IMR-90 (cell line): Measurements from ENCODE around the gene TTLL4. TPM values are rescaled to one million over a fixed set of nuclear protein-coding genes. Genes with fewer than 3 reads are reported as not detected.
A peak's percentile ranks its signal among the peaks of the same experiment; 100 is the strongest.

Source experiments
- ATAC-seq: fragments of 200-7000 bp; cut with Tn5 transposase; 2 replicates; pipeline ENCODE4 v1.9.1; 2020; ENCODE audit warnings: low read depth, mild to moderate bottlenecking, moderate library complexity
- BruUV-seq: library from RNA; stranded (reverse); fragments of 400-500 nt; replicated peaks from 2 replicates; lab custom pipeline; 2021; lab: Mats Ljungman, UMichigan
- CTCF ChIA-PET: fragments of 300-600 bp; formaldehyde crosslinking; extraction: SDS; loops from one replicate; lab custom pipeline; 2021; ENCODE audit warnings: antibody characterized with exemption; lab: Yijun Ruan, JAX
- POLR2A ChIA-PET: fragments of 300-600 bp; sonication (Branson Sonifier 250); formaldehyde crosslinking; loops from one replicate; lab custom pipeline; 2022; ENCODE audit warnings: antibody characterized with exemption; ENCODE audit not compliant: unreplicated experiment; lab: Charles Lee
- DNase-seq: peaks from one replicate; pipeline ENCODE4 v3.0.0; 2013
- H2AFZ ChIP-seq: replicated peaks from 2 replicates; pipeline ENCODE3; 2013; ENCODE audit warnings: low read length, mild to moderate bottlenecking; ENCODE audit not compliant: poor library complexity
- H2AK5ac ChIP-seq: 2 replicates; pipeline ENCODE4 v1.6.1; 2013; ENCODE audit warnings: low read depth, low read length, inconsistent platforms
- H2AK9ac ChIP-seq: replicated peaks from 2 replicates; pipeline ENCODE3; 2013; ENCODE audit warnings: mild to moderate bottlenecking, low read depth, low read length, moderate library complexity; ENCODE audit not compliant: poor library complexity
- H2BK120ac ChIP-seq: 2 replicates; pipeline ENCODE4 v1.6.1; 2013; ENCODE audit warnings: low read depth, low read length, inconsistent platforms
- H2BK15ac ChIP-seq: 3 replicates; pipeline ENCODE4 v1.6.1; 2013; ENCODE audit warnings: low read depth, low read length, inconsistent platforms
- H2BK20ac ChIP-seq: 2 replicates; pipeline ENCODE4 v1.6.1; 2013; ENCODE audit warnings: low read depth, mild to moderate bottlenecking, inconsistent platforms, low read length, moderate library complexity
- H2BK5ac ChIP-seq: 2 replicates; pipeline ENCODE4 v1.6.1; 2013; ENCODE audit warnings: mild to moderate bottlenecking, low read depth, low read length, inconsistent platforms; ENCODE audit not compliant: poor library complexity, severe bottlenecking
- H3K14ac ChIP-seq: replicated peaks from 2 replicates; pipeline ENCODE4 v1.6.1; 2013; ENCODE audit warnings: low read depth, low read length, inconsistent platforms
- H3K18ac ChIP-seq: 2 replicates; pipeline ENCODE4 v1.6.1; 2013; ENCODE audit warnings: low read depth, low read length, control low read depth
- H3K23ac ChIP-seq: 2 replicates; pipeline ENCODE4 v1.6.1; 2013; ENCODE audit warnings: low read depth, low read length, inconsistent platforms
- H3K27ac ChIP-seq: 2 replicates; pipeline ENCODE4 v1.5.1; 2013; ENCODE audit warnings: mild to moderate bottlenecking, control low read depth, low read length; ENCODE audit not compliant: insufficient read depth
- H3K27me3 ChIP-seq: 2 replicates; pipeline ENCODE4 v1.6.1; 2013; ENCODE audit warnings: low read length; ENCODE audit not compliant: control insufficient read depth, insufficient read depth
- H3K36me3 ChIP-seq: 2 replicates; pipeline ENCODE4 v1.6.1; 2013; ENCODE audit warnings: low read length, mixed read lengths; ENCODE audit not compliant: control insufficient read depth, insufficient read depth
- H3K4ac ChIP-seq: 2 replicates; pipeline ENCODE4 v1.6.1; 2013; ENCODE audit warnings: low read depth, low read length, inconsistent platforms
- H3K4me1 ChIP-seq: 2 replicates; pipeline ENCODE4 v1.6.1; 2013; ENCODE audit warnings: low read length, mixed read lengths; ENCODE audit not compliant: control insufficient read depth, insufficient read depth
- H3K4me2 ChIP-seq: 2 replicates; pipeline ENCODE4 v1.6.1; 2013; ENCODE audit warnings: low read depth, mild to moderate bottlenecking, control low read depth, low read length, moderate library complexity
- H3K4me3 ChIP-seq: 2 replicates; pipeline ENCODE4 v1.5.1; 2013; ENCODE audit warnings: low read depth, mild to moderate bottlenecking, control low read depth, low read length, moderate library complexity; ENCODE audit not compliant: insufficient read depth
- H3K56ac ChIP-seq: 2 replicates; pipeline ENCODE4 v1.6.1; 2013; ENCODE audit warnings: low read length, inconsistent platforms; ENCODE audit not compliant: insufficient read depth; ENCODE audit errors: extremely low read depth
- H3K79me1 ChIP-seq, 2 experiments: 2 replicates each; pipeline ENCODE4 v1.6.1; 2013; ENCODE audit warnings: low read length in 2 of 2, inconsistent platforms in 1 of 2, low read depth in 1 of 2
- H3K9ac ChIP-seq: 2 replicates; pipeline ENCODE4 v1.6.1; 2013; ENCODE audit warnings: low read depth, low read length, control low read depth
- H3K9me1 ChIP-seq: 2 replicates; pipeline ENCODE4 v1.6.1; 2013; ENCODE audit warnings: low read length, inconsistent platforms; ENCODE audit not compliant: insufficient read depth
- H3K9me3 ChIP-seq: 2 replicates; pipeline ENCODE4 v1.6.1; 2013; ENCODE audit warnings: low read length; ENCODE audit not compliant: control insufficient read depth, insufficient read depth
- H4K20me1 ChIP-seq: 2 replicates; pipeline ENCODE4 v1.6.1; 2013; ENCODE audit warnings: low read length, inconsistent platforms; ENCODE audit not compliant: insufficient read depth
- H4K5ac ChIP-seq: 2 replicates; pipeline ENCODE4 v1.6.1; 2013; ENCODE audit warnings: mild to moderate bottlenecking, low read depth, low read length, control low read depth
- H4K8ac ChIP-seq, 2 experiments: 2 replicates each; pipeline ENCODE4 v1.6.1; 2013; ENCODE audit warnings: low read depth in 2 of 2, low read length in 2 of 2, control low read depth in 1 of 2, inconsistent platforms in 1 of 2
- H4K91ac ChIP-seq: 2 replicates; pipeline ENCODE4 v1.6.1; 2013; ENCODE audit warnings: low read depth, low read length, inconsistent platforms; ENCODE audit not compliant: insufficient read depth
- CEBPB ChIP-seq: IDR thresholded peaks from 2 replicates; pipeline ENCODE4 v1.6.1; 2012; ENCODE audit warnings: low read depth, low read length, improper control_type of control experiment
- POLR2A ChIP-seq: IDR thresholded peaks from 2 replicates; pipeline ENCODE4 v1.6.1; 2012; ENCODE audit warnings: mild to moderate bottlenecking, low read depth, low read length
- WGBS, 2 experiments: methylation state at CpG; one replicate each; pipeline versions ENCODE4 v1.1.5 to v1.1.7; 2013; ENCODE audit warnings: missing lambda C conversion rate in 2 of 2; ENCODE audit not compliant: insufficient read length in 1 of 2; ENCODE audit errors: extremely low coverage in 2 of 2; 5-methylcytosine and 5-hydroxymethylcytosine counted together
- dilution Hi-C: fragments of 300-500 bp; cut with HindIII; formaldehyde crosslinking; loops from one replicate; pipeline ENCODE4 v1.14.3; 2018; ENCODE audit warnings: low sequenced_read_pairs; ENCODE audit not compliant: unreplicated experiment
- in situ Hi-C: fragments of 300-500 bp; cut with MboI; formaldehyde crosslinking; loops from 3 replicates; pipeline ENCODE4 v1.14.3; 2019; ENCODE audit warnings: low sequenced_read_pairs, inconsistent platforms, mixed read lengths
- intact Hi-C: fragments of 100-400 bp; cut with micrococcal nuclease; formaldehyde crosslinking; loops from 2 replicates; pipeline ENCODE4 v1.10.0; 2022
- polyA plus RNA-seq, 3 experiments: library from polyadenylated mRNA; depleted of rRNA; stranded (reverse); fragments of >200 nt; gene quantifications; 2 replicates each; pipeline ENCODE4 v1.2.3, GENCODE V29; 2012; ENCODE audit warnings: low replicate concordance in 1 of 3
- total RNA-seq: library from RNA; depleted of rRNA; stranded (reverse); fragments of >200 nt; gene quantifications from 2 replicates; pipeline ENCODE4 v1.2.3, GENCODE V29; 2012

TTLL4 gene
- total and polyA plus RNA-seq, 2 of the 4 experiments (the other 2 are of a cell fraction) = 9.0 to 22.9 TPM

- no peak overlapping the region for H4K8ac ChIP-seq
- no peak overlapping the region for H2AK5ac ChIP-seq
- no peak overlapping the region for H3K56ac ChIP-seq
- H3K4me1 ChIP-seq = no peaks in the 10 kb centered on the region
- H3K9me1 ChIP-seq = no peaks in the 10 kb centered on the region
- peaks cover 2% of the 10 kb centered on the region for H3K27me3 ChIP-seq
- H3K23ac ChIP-seq = no peak overlapping the region
- no peak overlapping the region for H3K4me3 ChIP-seq
- H4K20me1 ChIP-seq = no peaks in the 10 kb centered on the region
- H2BK20ac ChIP-seq = no peak overlapping the region
- ATAC-seq (no peak), DNase-seq (no peak)
- no peaks in the 10 kb centered on the region for H3K9me3 ChIP-seq
- no peak overlapping the region for H4K5ac ChIP-seq
- dilution Hi-C loops (no loop called here), intact Hi-C loops (no loop called here), in situ Hi-C loops (no loop called here)
- H2AK9ac ChIP-seq = no peak overlapping the region
- H3K9ac ChIP-seq = no peak overlapping the region
- no peak overlapping the region for H3K14ac ChIP-seq
- H2BK15ac ChIP-seq = no peak overlapping the region
- H2AFZ ChIP-seq = no peak overlapping the region
- POLR2A ChIA-PET = no interaction called here
- CTCF ChIA-PET = interaction anchor here (1.1 kb wide), 1 partner anchor 60 kb away, joined by 3 read pairs; no protein-coding TSS in a partner anchor
- H2BK5ac ChIP-seq = no peak overlapping the region
- no peak overlapping the region for H3K18ac ChIP-seq
- no peak overlapping the region for H4K91ac ChIP-seq
- no peak overlapping the region for H3K27ac ChIP-seq
- no peak overlapping the region for H3K4me2 ChIP-seq
- no peaks in the 10 kb centered on the region for H3K36me3 ChIP-seq
- WGBS, 2 experiments = no CpG with 5 or more reads among the region's 4 CpGs
- no peaks in the 10 kb centered on the region for H3K79me1 ChIP-seq
- no peak overlapping the region for H2BK120ac ChIP-seq
- H3K4ac ChIP-seq = no peak overlapping the region
- BruUV-seq = no TSS peak
- TF ChIP-seq POLR2A (no peak), CEBPB (peak; percentile 65)
Observed at GRCh38 chr2:218796691-218797090, 86.1 kb downstream of the TTLL4 start.
